ENCODE results near the gene SPNS2. TPM values are rescaled to one million over a fixed set of nuclear protein-coding genes. Genes with fewer than 3 reads are reported as not detected.

The SPNS2 gene
- total and polyA plus RNA-seq, 2 donors (not counting 1 experiment from before 2014, with no cell fraction given), result 0.48 TPM; not detected in 1

DNA sequence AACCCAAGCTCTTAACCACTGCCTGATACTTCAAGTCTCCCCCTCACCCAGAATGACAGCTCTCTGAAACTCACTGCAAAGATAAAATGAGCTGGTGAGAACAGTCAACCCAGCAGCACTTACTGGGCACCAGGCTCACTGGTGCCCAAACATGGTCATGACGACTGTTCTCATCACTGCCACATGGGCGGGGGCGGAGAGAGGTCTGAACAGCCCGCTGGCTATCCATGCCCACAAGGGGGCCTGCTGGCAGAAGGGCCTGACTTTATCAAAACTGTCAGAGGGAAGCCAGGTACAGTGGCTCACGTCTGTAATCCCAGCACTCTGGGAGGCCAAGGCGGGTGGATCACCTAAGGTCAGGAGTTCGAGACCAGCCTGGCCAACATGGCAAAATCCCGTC, 52.5 kb downstream of the SPNS2 start:
- no peak overlapping the region for H3K4me3 Mint-ChIP-seq
- H3K27ac Mint-ChIP-seq, result no peak overlapping the region

More for the DNA sequence above, 52.5 kb downstream of the SPNS2 start:
- Histone ChIP-seq H3K79me2 (ENCODE audit: control insufficient read depth, insufficient read depth, low read length) (peaks cover 22% of the 10 kb centered on the region), H3K4me3 (ENCODE audit: control extremely low read depth in 1 of 5, extremely low read depth in 1 of 5, insufficient read depth in 1 of 5, low read depth in 2 of 5, low read length in 4 of 5) (no peak overlapping the region), H3K4me1 (ENCODE audit: control insufficient read depth in 2 of 2, insufficient read depth in 2 of 2, low read length in 2 of 2) (peaks cover 17 to 20% of the 10 kb centered on the region in 2 donors), H3K36me3 (replicated peaks in 1 of 2; ENCODE audit: control extremely low read depth in 1 of 2, control insufficient read depth in 1 of 2, extremely low read depth in 1 of 2, insufficient read depth in 2 of 2, low read length in 1 of 2) (peaks cover 0 to 64% of the 10 kb centered on the region in 2 experiments), H3K9me3 (ENCODE audit: control extremely low read depth in 1 of 3, control insufficient read depth in 2 of 3, insufficient read depth in 1 of 3, low read length in 2 of 3) (no peaks in the 10 kb centered on the region), H3K9ac (ENCODE audit: low read length) (no peak overlapping the region), H4K20me1 (ENCODE audit: control insufficient read depth, insufficient read depth, low read length, poor library complexity, severe bottlenecking) (peaks cover 13% of the 10 kb centered on the region), H2AFZ (ENCODE audit: insufficient read depth, low read depth, low read length, poor library complexity, severe bottlenecking) (no peak overlapping the region), H3K27me3 (replicated peaks in 1 of 4; ENCODE audit: control extremely low read depth in 1 of 4, control insufficient read depth in 3 of 4, insufficient read depth in 4 of 4, low read length in 3 of 4) (no peaks in the 10 kb centered on the region), H3K4me2 (replicated peaks; ENCODE audit: low read depth, low read length, poor library complexity, severe bottlenecking) (no peak overlapping the region), H3K27ac (ENCODE audit: low read length in 2 of 2) (no peak overlapping the region)
- peaks cover 21% of the 10 kb centered on the region for H3K4me1 Mint-ChIP-seq
- WGBS (ENCODE audit: insufficient coverage), result 88% methylated on average over 6 of the region's 8 CpGs
- intact Hi-C loops (cut with micrococcal nuclease), result no loop called here
- no peaks in the 10 kb centered on the region for H3K9me3 Mint-ChIP-seq (ENCODE audit: insufficient read depth)
- no peaks in the 10 kb centered on the region for H3K27me3 Mint-ChIP-seq
- CTCF ChIA-PET, result interaction anchor here (2.3 kb wide), 1 partner anchor 15 kb away, joined by 20 read pairs; no protein-coding TSS in a partner anchor
- DNase-seq (no peak), ATAC-seq (ENCODE audit: low read depth) (no peak)
- TF ChIP-seq EZH2 (IDR thresholded peaks at IDR 0.05; ENCODE audit: borderline replicate concordance, insufficient read depth, low read depth, low read length, poor library complexity, severe bottlenecking) (no peak), CTCF (IDR thresholded peaks at IDR 0.05) (no peak)
- POLR2A ChIA-PET, result no interaction called here

Measured in B cell (primary cell).